H1 (cell line): ENCODE data around the gene ANGPTL2. TPM values are rescaled to one million over a fixed set of nuclear protein-coding genes. Genes with fewer than 3 reads are reported as not detected.

ENCODE experiments used
- CTCF ChIA-PET: fragments of 300-600 bp; sonication (Branson Sonifier 250); formaldehyde crosslinking; loops from one replicate; lab custom pipeline; 2021; ENCODE audit not compliant: partially characterized antibody; lab: Charles Lee
- POLR2A ChIA-PET: fragments of 300-600 bp; sonication (Branson Sonifier 250); formaldehyde crosslinking; loops from one replicate; lab custom pipeline; 2021; ENCODE audit warnings: inconsistent platforms; ENCODE audit not compliant: partially characterized antibody; lab: Charles Lee
- DNase-seq, 2 experiments: peaks; one replicate each; pipeline versions ENCODE4 v3.0.0 to v3.0.0-alpha.2; 2010 to 2022; ENCODE audit warnings: low spot score in 2 of 2, low read depth in 1 of 2, mixed read lengths in 1 of 2
- FAIRE-seq: peaks from 2 replicates; lab custom pipeline; 2011; peaks lifted over from hg19 to GRCh38; lab: Jason Lieb, UNC
- H2AFZ ChIP-seq: 2 replicates; pipeline ENCODE4 v1.8.1; 2012; ENCODE audit warnings: low read length, inconsistent platforms
- H2AK5ac ChIP-seq: 2 replicates; pipeline ENCODE4 v1.6.1; 2013; ENCODE audit warnings: low read depth, low read length
- H2BK120ac ChIP-seq: replicated peaks from 2 replicates; pipeline ENCODE3; 2013; ENCODE audit warnings: low read depth, low read length, inconsistent platforms
- H2BK12ac ChIP-seq: 2 replicates; pipeline ENCODE4 v1.6.1; 2013; ENCODE audit warnings: low read depth, low read length
- H2BK15ac ChIP-seq: 2 replicates; pipeline ENCODE4 v1.6.1; 2013; ENCODE audit warnings: low read length
- H2BK20ac ChIP-seq: 2 replicates; pipeline ENCODE4 v1.6.1; 2013; ENCODE audit warnings: low read length
- H2BK5ac ChIP-seq: 2 replicates; pipeline ENCODE4 v1.6.1; 2013; ENCODE audit warnings: low read depth, low read length
- H3K14ac ChIP-seq: 2 replicates; pipeline ENCODE4 v1.6.1; 2013; ENCODE audit warnings: inconsistent platforms; ENCODE audit not compliant: insufficient read length
- H3K18ac ChIP-seq: 2 replicates; pipeline ENCODE4 v1.6.1; 2013; ENCODE audit warnings: low read length; ENCODE audit errors: extremely low read depth
- H3K23ac ChIP-seq: 2 replicates; pipeline ENCODE4 v1.6.1; 2013; ENCODE audit warnings: inconsistent platforms; ENCODE audit not compliant: insufficient read length
- H3K23me2 ChIP-seq: 2 replicates; pipeline ENCODE4 v1.6.1; 2013; ENCODE audit warnings: low read depth, low read length
- H3K27ac ChIP-seq: 2 replicates; pipeline ENCODE4 v1.6.1; 2011; ENCODE audit warnings: low read depth, low read length, inconsistent platforms
- H3K27me3 ChIP-seq, 4 experiments: replicated peaks in 1 of 4; 1 replicate in 1 of 4; 2 replicates in 3 of 4; pipeline versions ENCODE4 v1.6.1 to v1.8.1; 2011 to 2013; ENCODE audit warnings: low read length in 3 of 4, mild to moderate bottlenecking in 3 of 4, inconsistent platforms in 2 of 4, mixed read lengths in 2 of 4, moderate library complexity in 1 of 4; ENCODE audit not compliant: control insufficient read depth in 3 of 4, insufficient read depth in 3 of 4; ENCODE audit errors: extremely low read depth in 1 of 4
- H3K36me3 ChIP-seq, 4 experiments: 2 replicates each; pipeline versions ENCODE4 v1.6.1 to v1.8.1; 2011 to 2013; ENCODE audit warnings: mild to moderate bottlenecking in 4 of 4, low read length in 3 of 4, moderate library complexity in 2 of 4, control low read depth in 1 of 4, inconsistent platforms in 1 of 4; ENCODE audit not compliant: insufficient read depth in 4 of 4, control insufficient read depth in 2 of 4
- H3K4ac ChIP-seq: replicated peaks from 2 replicates; pipeline ENCODE3; 2013; ENCODE audit warnings: low read length, low read depth, mixed read lengths, inconsistent platforms; ENCODE audit not compliant: insufficient read length
- H3K4me1 ChIP-seq, 4 experiments: replicated peaks in 1 of 4; 1 replicate in 1 of 4; 2 replicates in 3 of 4; pipeline versions ENCODE4 v1.6.1 to v1.8.1; 2011 to 2013; ENCODE audit warnings: low read length in 3 of 4, inconsistent platforms in 2 of 4, mixed read lengths in 1 of 4; ENCODE audit not compliant: insufficient read depth in 4 of 4, control insufficient read depth in 3 of 4
- H3K4me2 ChIP-seq, 2 experiments: 2 replicates each; pipeline versions ENCODE4 v1.6.1 to v1.8.1; 2011 to 2013; ENCODE audit warnings: low read depth in 2 of 2, low read length in 2 of 2, control low read depth in 1 of 2, inconsistent platforms in 1 of 2, mild to moderate bottlenecking in 1 of 2; ENCODE audit not compliant: insufficient read depth in 1 of 2
- H3K4me3 ChIP-seq, 4 experiments: fragments of 200-600, 300-600 bp in 1 of 4; sonication (generic), shearing (Covaris generic), sonication (Bioruptor Twin) in 1 of 4; 2 replicates each; pipeline versions ENCODE4 v1.5.1 to v1.8.1; 2011 to 2016; ENCODE audit warnings: low read length in 4 of 4, low read depth in 3 of 4, control low read depth in 2 of 4, inconsistent platforms in 2 of 4, mild to moderate bottlenecking in 2 of 4, mixed read lengths in 1 of 4, moderate library complexity in 1 of 4; ENCODE audit not compliant: insufficient read depth in 2 of 4; ENCODE audit errors: extremely low read depth in 1 of 4
- H3K56ac ChIP-seq: replicated peaks from 2 replicates; pipeline ENCODE3; 2013; ENCODE audit warnings: low read depth, mild to moderate bottlenecking, mixed read lengths, low read length, inconsistent platforms; ENCODE audit not compliant: insufficient read length
- H3K79me1 ChIP-seq: 2 replicates; pipeline ENCODE4 v1.6.1; 2013; ENCODE audit warnings: low read depth, low read length, control low read depth
- H3K79me2 ChIP-seq, 2 experiments: 2 replicates each; pipeline versions ENCODE4 v1.6.1 to v1.8.1; 2012 to 2013; ENCODE audit warnings: low read length in 2 of 2, mild to moderate bottlenecking in 2 of 2, inconsistent platforms in 1 of 2; ENCODE audit not compliant: insufficient read depth in 2 of 2, control insufficient read depth in 1 of 2
- H3K9ac ChIP-seq, 4 experiments: replicated peaks in 1 of 4; 1 replicate in 1 of 4; 2 replicates in 3 of 4; pipeline versions ENCODE4 v1.6.1 to v1.8.1; 2011 to 2013; ENCODE audit warnings: low read depth in 3 of 4, low read length in 3 of 4, control low read depth in 2 of 4, mild to moderate bottlenecking in 2 of 4, moderate library complexity in 2 of 4, inconsistent platforms in 1 of 4; ENCODE audit errors: extremely low read depth in 1 of 4
- H3K9me3 ChIP-seq, 2 experiments: 2 replicates each; pipeline versions ENCODE4 v1.6.1 to v1.8.1; 2012 to 2013; ENCODE audit warnings: mild to moderate bottlenecking in 2 of 2, moderate library complexity in 2 of 2, control low read depth in 1 of 2, inconsistent platforms in 1 of 2, low read depth in 1 of 2, low read length in 1 of 2, mixed read lengths in 1 of 2; ENCODE audit not compliant: insufficient read depth in 2 of 2
- H4K20me1 ChIP-seq, 2 experiments: replicated peaks in 1 of 2; 2 replicates each; pipeline versions ENCODE3 to v1.8.1; 2011 to 2013; ENCODE audit warnings: inconsistent platforms in 2 of 2, low read length in 2 of 2, mild to moderate bottlenecking in 1 of 2; ENCODE audit not compliant: insufficient read depth in 2 of 2, control insufficient read depth in 1 of 2
- H4K5ac ChIP-seq: 2 replicates; pipeline ENCODE4 v1.6.1; 2013; ENCODE audit warnings: low read length, low read depth, mixed read lengths, inconsistent platforms; ENCODE audit not compliant: insufficient read length
- H4K8ac ChIP-seq: 2 replicates; pipeline ENCODE4 v1.8.0; 2013; ENCODE audit warnings: mild to moderate bottlenecking, moderate library complexity, low read length, inconsistent platforms; ENCODE audit not compliant: insufficient read depth; ENCODE audit errors: extremely low read depth
- H4K91ac ChIP-seq: replicated peaks from 2 replicates; pipeline ENCODE3; 2013; ENCODE audit warnings: low read length, mixed read lengths, inconsistent platforms; ENCODE audit not compliant: insufficient read length
- ASH2L ChIP-seq: fragments of 200-600, 300-600 bp; sonication (generic); IDR thresholded peaks from one replicate; pipeline ENCODE4 v1.7.1; 2017; ENCODE audit warnings: low read length
- JUND ChIP-seq: IDR thresholded peaks from 2 replicates; pipeline ENCODE4 v1.6.1; 2011; ENCODE audit warnings: mild to moderate bottlenecking, improper control_type of control experiment, low read length
- NRF1 ChIP-seq: IDR thresholded peaks from 2 replicates; pipeline ENCODE4 v1.6.1; 2011; ENCODE audit warnings: mild to moderate bottlenecking, low read depth, low read length, improper control_type of control experiment
- POLR2A ChIP-seq, 2 experiments: IDR thresholded peaks; 1 replicate in 1 of 2; 2 replicates in 1 of 2; pipeline ENCODE4 v1.6.1; 2011; ENCODE audit warnings: low read depth in 2 of 2, low read length in 2 of 2, mild to moderate bottlenecking in 2 of 2; ENCODE audit errors: control extremely low read depth in 1 of 2
- SRF ChIP-seq: IDR thresholded peaks from 2 replicates; pipeline ENCODE4 v1.6.1; 2011; ENCODE audit warnings: mild to moderate bottlenecking, low read depth, low read length, moderate library complexity
- SUZ12 ChIP-seq: fragments of 200-600 bp; sonication (generic); IDR thresholded peaks from 2 replicates; pipeline ENCODE4 v1.6.1; 2012; ENCODE audit warnings: mild to moderate bottlenecking, inconsistent platforms, low read length, moderate library complexity, mixed read lengths
- TAF1 ChIP-seq: IDR thresholded peaks from 2 replicates; pipeline ENCODE4 v1.6.1; 2011; ENCODE audit warnings: mild to moderate bottlenecking, low read depth, low read length
- WGBS, 2 experiments: shearing (Covaris generic) in 1 of 2; methylation state at CpG; one replicate each; pipeline versions ENCODE4 v1.1.6 to v1.1.7; 2013 to 2015; ENCODE audit warnings: low lambda C conversion rate in 2 of 2, mixed read lengths in 2 of 2, inconsistent platforms in 1 of 2, low coverage in 1 of 2, missing lambda C conversion rate in 1 of 2; ENCODE audit not compliant: insufficient replicate concordance in 2 of 2, insufficient coverage in 1 of 2, insufficient read length in 1 of 2; ENCODE audit errors: extremely low coverage in 1 of 2, missing lambda C conversion rate in 1 of 2; 5-methylcytosine and 5-hydroxymethylcytosine counted together
- polyA plus RNA-seq, 7 experiments: library from polyadenylated mRNA; depleted of rRNA in 3 of 7; stranded (reverse) in 5 of 7; unstranded in 2 of 7; fragments of >200 nt in 5 of 7; fragments of 200-250 nt in 2 of 7; gene quantifications; 1 replicate in 5 of 7; 2 replicates in 1 of 7; 4 replicates in 1 of 7; pipeline versions ENCODE4 v1.2.1 to v1.2.3, GENCODE V29; 2011 to 2013; ENCODE audit warnings: missing spikeins in 2 of 7, mixed read lengths in 2 of 7
- total RNA-seq: library from RNA; stranded (reverse); fragmentation: NEBNext Ultra II Directional; extraction: Animal tissue kit (Norgen Biotek cat#: 25700); gene quantifications from 2 replicates; pipeline ENCODE4 v1.2.1, GENCODE V29; 2021

ANGPTL2 gene
- total and polyA plus RNA-seq, 2 of the 8 experiments (the other 6 are each of a cell fraction or from before 2014, with no cell fraction given), result 9.0 to 10.6 TPM

DNA sequence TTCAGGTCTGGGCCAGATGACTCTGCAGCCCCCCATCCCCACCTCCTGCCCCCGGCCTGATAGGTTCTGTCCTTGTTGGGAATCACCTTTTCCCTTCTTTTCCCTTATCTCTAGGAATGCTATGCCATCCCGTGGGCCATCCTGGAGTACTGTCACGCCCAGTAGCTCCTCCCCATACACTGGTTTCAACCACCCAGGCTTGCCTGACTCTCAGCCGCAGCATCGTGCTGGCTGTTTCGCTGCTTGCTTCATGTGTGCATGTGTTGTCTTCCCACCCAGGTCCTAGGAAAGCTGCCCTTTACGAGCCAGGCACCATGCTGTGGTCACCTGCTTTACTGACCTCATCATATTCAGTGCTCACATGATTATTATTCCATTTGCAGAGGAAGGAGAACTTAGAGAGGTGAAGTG lies 71.8 kb downstream of the ANGPTL2 start:
- no peak overlapping the region for H3K18ac ChIP-seq
- H3K79me1 ChIP-seq, result no peaks in the 10 kb centered on the region
- H3K4ac ChIP-seq, result no peak overlapping the region
- no peak for FAIRE-seq
- no peak overlapping the region for H3K9ac ChIP-seq
- no peak overlapping the region for H4K8ac ChIP-seq
- no peak overlapping the region for H2BK20ac ChIP-seq
- no peaks in the 10 kb centered on the region for H3K4me1 ChIP-seq
- H3K27me3 ChIP-seq, result no peaks in the 10 kb centered on the region
- H3K9me3 ChIP-seq, result no peaks in the 10 kb centered on the region
- no peaks in the 10 kb centered on the region for H3K36me3 ChIP-seq
- no peak overlapping the region for H4K5ac ChIP-seq
- no peak overlapping the region for H2AK5ac ChIP-seq
- H3K56ac ChIP-seq, result no peak overlapping the region
- H2BK12ac ChIP-seq, result no peak overlapping the region
- H3K14ac ChIP-seq, result no peak overlapping the region
- no peak overlapping the region for H3K4me2 ChIP-seq
- no peak overlapping the region for H2BK15ac ChIP-seq
- H3K27ac ChIP-seq, result no peak overlapping the region
- peak in 1 of 2 experiments; percentile 34 for DNase-seq
- no peaks in the 10 kb centered on the region for H3K23me2 ChIP-seq
- H2AFZ ChIP-seq, result no peak overlapping the region
- H3K79me2 ChIP-seq, result no peaks in the 10 kb centered on the region
- 86% methylated on average over 7 of the region's 7 CpGs; no CpG with 5 or more reads in 1 of the 2 experiments for WGBS, 2 experiments
- no peak overlapping the region for H2BK120ac ChIP-seq
- ChIA-PET POLR2A (no interaction called here), CTCF (interaction anchor here (0.7 to 1.5 kb wide), 3 partner anchors 9 to 164 kb away, joined by 3 read pairs; no protein-coding TSS in a partner anchor)
- no peak overlapping the region for H2BK5ac ChIP-seq
- H4K20me1 ChIP-seq, result peaks cover 2% of the 10 kb centered on the region in 2 experiments
- TF ChIP-seq SUZ12 (no peak), ASH2L (no peak), JUND (no peak), POLR2A (IDR thresholded peaks at IDR 0.05; ENCODE audit: control extremely low read depth in 1 of 2, low read depth in 2 of 2, low read length in 2 of 2) (no peak), TAF1 (no peak), SRF (no peak), NRF1 (no peak)
- no peak overlapping the region for H3K4me3 ChIP-seq
- no peak overlapping the region for H3K23ac ChIP-seq
- no peak overlapping the region for H4K91ac ChIP-seq
